Left cardiac atrium (tissue), 4 donors: ENCODE results near the gene DMGDH. TPM values are rescaled to one million over a fixed set of nuclear protein-coding genes. Genes with fewer than 3 reads are reported as not detected.
"Not testable (repeated sequence)": the region's sequence is repeated elsewhere in the genome, so short reads cannot be mapped to it uniquely, and the experiment has no call there.

Experiments
- ATAC-seq, 2 donors: fragments of 200-7000 bp; cut with Tn5 transposase; one replicate each; pipeline ENCODE4 v1.9.1; 2020; ENCODE audit warnings: mild to moderate bottlenecking in 2 of 2, moderate library complexity in 2 of 2
- DNase-seq: peaks from one replicate; pipeline ENCODE4 v3.0.0-alpha.2; 2020
- intact Hi-C, 2 donors: fragments of 100-400 bp; cut with DNase I; formaldehyde crosslinking; loops; one replicate each; pipeline versions ENCODE4 v1.14.1 to v1.15.1; 2022 to 2023
- total RNA-seq, 2 donors: library from RNA; stranded (reverse); fragmentation: NEBNext Ultra II Directional; extraction: Animal tissue kit (Norgen Biotek cat#: 25700); gene quantifications; one replicate each; pipeline ENCODE4 v1.2.1, GENCODE V29; 2021
- donor health status: DM: no; HTN: yes; CAD: no.
- donor health status: DM: no; HTN: yes; CAD: no; lungs with severe emphysema.
- donor health status: DM: yes; HTN: yes; CAD: no.
- donor health status: Dilated cardiomyopathy.

DMGDH gene
- total RNA-seq, 2 donors from 2014 or later: 3.0 to 3.3 TPM

DNA sequence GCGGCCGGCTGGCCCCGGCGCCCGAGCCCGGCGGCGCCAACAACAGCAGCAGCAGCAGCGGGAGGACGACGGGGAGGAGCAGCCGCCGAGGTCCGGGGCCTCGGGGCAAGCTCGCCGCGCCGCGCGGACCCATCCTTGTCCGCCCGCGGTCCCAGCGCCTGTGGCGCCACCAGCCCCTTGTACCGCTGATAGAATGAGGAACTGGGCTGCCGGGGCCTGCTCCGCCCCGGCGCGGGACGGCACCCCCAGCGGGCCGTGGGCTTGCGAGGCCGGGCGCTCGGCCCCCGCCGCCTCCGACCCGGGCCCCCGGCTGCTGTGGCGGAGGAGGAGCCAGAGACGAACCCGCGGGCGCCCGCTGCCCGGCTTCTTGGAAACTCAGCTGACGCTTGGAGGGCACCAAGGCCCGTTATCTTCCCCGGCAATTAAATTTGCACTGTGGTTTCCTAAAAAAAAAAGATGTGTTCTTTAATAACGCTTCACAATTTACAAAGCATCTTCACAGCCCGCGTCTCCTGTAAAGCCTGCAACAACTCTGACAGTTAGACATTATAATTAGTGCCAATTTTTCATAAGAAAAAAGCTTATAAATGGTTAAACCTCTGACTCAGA is 84.3 kb downstream of the DMGDH start, which contains the start of gene ARSB:
TSS of gene ARSB (minus strand) at position 195 of the 609 bp plus-strand sequence. CDS start at position 133, 62 bp downstream.
- DNase-seq (peak; percentile 59), ATAC-seq (peak; percentile 64 to 74)
- intact Hi-C loops: no loop called here

DNA sequence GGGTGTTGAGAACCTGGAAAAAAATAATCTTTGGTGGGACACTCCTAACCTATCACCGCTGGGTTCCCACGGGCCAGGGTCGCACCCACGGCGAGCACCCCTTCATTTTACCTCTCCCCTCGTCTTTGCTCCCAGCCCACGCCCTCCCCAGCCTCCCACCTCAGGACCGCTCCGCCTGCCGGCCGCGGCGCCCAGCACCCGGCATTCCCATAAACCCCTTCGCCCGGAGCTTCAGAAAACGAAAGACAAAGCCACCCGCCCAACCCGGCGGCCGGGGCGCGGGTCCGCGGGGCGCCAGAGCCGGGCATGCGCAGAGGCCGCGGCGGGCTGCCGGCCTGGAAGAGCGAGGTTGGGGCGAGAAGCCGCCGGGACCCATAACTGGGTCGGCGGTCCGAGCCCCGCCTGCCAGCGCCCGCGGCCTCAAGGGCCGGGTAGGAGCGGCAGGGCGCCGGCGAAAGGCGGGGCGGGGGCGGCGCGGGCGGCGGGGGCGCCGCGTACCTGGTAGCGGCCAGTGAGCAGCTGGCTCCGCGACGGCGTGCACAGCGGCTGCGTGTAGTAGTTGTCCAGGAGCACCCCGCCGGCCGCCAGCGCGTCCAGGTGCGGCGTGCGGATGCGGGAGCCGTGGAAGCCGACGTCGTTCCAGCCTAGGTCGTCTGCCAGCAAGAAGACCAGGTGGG is 84.9 kb downstream of the DMGDH start:
- DNase-seq (peak; percentile 87), ATAC-seq (peak; percentile 89 to 92)
- intact Hi-C loops: no loop called here

GRCh38 chr5:78983601-78984438 is 85.7 kb downstream of the DMGDH start:
- intact Hi-C loops: no loop called here
- ATAC-seq (no peak), DNase-seq (no peak)

- ATAC-seq, DNase-seq, intact Hi-C loops: not testable (repeated sequence)
Measured at GRCh38 chr5:78983194-78983593, 86.3 kb downstream of the DMGDH start.

GRCh38 chr5:78979909-78980308 is 89.6 kb downstream of the DMGDH start:
- intact Hi-C loops: no loop called here
- DNase-seq (no peak), ATAC-seq (no peak)

DNA sequence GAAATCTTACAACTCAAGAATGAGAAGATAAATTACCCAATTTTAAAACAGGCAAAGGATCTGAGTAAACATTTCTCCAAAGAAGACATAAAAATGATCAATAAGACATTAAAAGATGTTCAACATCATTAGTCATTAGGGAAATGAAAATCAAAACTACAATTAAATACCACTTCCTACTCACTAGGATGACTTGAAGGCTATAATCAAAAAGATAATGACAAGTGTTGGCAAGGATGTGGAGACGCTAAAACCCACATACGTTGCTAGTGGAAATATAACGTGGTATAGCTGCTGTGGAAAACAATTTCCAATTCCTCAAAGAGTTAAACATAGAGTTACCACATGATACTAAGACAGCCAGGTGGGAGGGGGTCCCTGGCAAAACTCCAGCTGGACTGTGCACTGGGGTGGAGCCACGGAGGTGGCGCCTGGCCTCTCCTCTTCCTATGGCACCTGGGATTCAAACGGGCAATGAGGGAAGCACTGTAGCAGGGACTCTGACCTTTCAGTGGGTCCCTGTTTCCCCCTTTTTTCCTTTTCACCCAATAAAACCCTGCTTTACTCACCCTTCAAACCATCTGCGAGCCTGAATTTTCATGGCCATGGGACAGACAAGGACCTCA is 90.2 kb downstream of the DMGDH start:
- intact Hi-C loops: no loop called here
- DNase-seq (no peak), ATAC-seq (no peak)

- intact Hi-C loops: no loop called here
- no peak for ATAC-seq
- DNase-seq: no peak
Measured at GRCh38 chr5:78975035-78975434, 94.4 kb downstream of the DMGDH start.

DNA sequence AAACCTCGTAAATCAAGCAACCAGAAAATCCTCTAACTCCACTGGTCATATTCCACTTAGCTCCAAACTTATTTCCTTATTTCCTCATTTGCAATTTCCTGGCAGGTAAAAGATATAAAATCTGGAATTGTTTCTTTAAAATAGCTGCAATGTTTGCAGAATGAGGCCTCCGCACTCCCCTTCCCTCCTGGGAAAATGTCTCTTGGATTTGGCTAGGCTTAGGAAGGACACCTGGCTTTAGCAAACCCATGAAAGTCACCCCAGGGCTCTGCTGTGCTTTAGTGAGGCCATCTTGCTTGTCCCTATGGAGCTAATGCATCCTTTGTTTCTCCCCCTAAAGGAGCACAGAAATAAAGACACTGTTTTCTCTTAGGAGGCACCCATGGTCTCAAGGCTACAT is 94.9 kb downstream of the DMGDH start:
- ATAC-seq: no peak
- no peak for DNase-seq
- intact Hi-C loops: no loop called here

GRCh38 chr5:78974011-78974410 is 95.5 kb downstream of the DMGDH start:
- intact Hi-C loops: no loop called here

DNA sequence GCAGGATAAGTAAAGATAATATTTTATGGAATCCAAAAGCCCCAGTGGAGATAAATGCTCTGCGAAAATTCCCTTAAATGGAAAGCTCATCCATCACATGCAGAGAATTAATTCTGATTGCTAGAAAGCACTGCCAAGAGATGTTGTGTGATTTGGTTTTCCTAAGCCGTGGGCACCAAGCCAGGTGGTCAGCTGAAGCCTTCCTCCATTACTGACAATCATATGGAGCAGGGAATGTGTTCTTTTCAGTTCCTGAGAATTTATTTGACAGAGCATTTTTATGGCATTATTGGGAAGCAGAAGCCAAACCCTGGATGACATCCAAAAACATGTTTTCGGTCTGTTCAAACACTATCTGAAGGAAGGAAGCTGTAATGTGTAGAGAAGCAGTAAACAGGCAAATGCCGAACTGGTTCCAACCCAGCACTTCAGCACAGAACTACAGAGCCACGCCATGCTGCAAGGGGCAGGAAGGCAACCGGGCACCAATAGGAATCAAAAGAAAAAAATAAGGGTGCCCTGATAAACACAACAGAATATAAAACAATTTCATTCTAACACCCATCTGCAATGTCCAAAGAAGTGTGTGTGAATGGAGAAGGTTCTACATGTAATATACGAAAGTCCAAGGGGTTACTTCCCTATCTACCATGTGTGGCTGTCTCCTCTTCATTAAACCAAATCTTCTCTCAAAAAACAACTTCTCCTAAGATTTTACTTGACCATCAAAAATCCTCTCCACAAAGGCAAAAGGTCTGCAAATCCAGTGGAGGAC is 96.6 kb downstream of the DMGDH start:
- intact Hi-C loops: no loop called here
- peak; percentile 46 for DNase-seq
- ATAC-seq: peak; percentile 53 to 66

More at GRCh38 chr5:78974011-78974410, 95.5 kb downstream of the DMGDH start:
- ATAC-seq (peak; percentile 35 to 56), DNase-seq (no peak)

DNA sequence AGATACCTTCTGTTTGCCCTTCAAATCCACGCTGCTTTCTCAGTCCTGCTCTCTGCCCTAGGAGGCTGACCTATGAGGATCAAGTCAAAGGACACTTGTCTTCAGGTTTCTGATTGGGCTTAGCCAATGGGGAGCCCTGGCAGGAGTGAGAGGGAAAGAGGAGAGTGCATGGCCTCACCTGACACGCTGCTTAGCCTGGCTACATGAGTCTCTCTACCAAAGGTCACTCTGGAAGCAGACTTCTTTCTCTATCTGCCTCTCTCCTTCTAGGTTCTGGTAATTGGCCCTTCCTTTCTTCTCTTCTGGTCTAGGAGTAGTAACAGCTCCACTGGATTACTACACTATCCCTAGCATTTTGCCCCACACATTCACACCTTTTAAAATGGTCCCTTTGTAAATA is 97.5 kb downstream of the DMGDH start:
- ATAC-seq: no peak
- no peak for DNase-seq
- intact Hi-C loops: no loop called here

GRCh38 chr5:78968781-78969180 is 100.7 kb downstream of the DMGDH start:
- DNase-seq (no peak), ATAC-seq (no peak)
- intact Hi-C loops: loop anchor here (5.0 to 10.0 kb wide), 5 partner anchors 64 to 646 kb away; no protein-coding TSS in a partner anchor

DNA sequence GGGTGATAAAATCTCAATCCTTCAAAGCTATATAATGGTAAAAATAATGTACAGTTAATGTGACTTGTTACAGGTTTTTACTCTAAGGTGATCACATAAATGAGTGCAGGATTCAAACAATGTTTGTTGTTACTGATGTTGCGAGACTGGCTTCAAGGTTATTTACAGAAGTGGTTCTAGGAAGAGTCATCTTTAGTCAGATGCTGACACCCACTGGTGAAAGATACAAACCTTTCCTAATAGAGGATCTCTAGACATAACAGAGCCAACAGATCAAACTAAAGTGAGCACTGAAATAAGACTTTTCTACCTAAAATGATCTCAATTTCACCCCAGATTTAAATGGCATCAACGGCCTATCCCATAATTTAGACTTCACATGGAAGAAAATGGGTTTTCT is 104.6 kb downstream of the DMGDH start:
- DNase-seq (no peak), ATAC-seq (peak; percentile 78 to 87)
- intact Hi-C loops: loop anchor here (5.0 to 10.0 kb wide), 6 partner anchors 60 to 643 kb away; no protein-coding TSS in a partner anchor

GRCh38 chr5:78961743-78962142 is 107.7 kb downstream of the DMGDH start:
- no peak for DNase-seq
- intact Hi-C loops: loop anchor here (5.0 to 10.0 kb wide), 3 partner anchors 57 to 637 kb away; no protein-coding TSS in a partner anchor
- no peak for ATAC-seq

GRCh38 chr5:78959767-78960166 is 109.7 kb downstream of the DMGDH start:
- intact Hi-C loops: loop anchor here (5.0 to 10.0 kb wide), 3 partner anchors 55 to 635 kb away; no protein-coding TSS in a partner anchor
- DNase-seq (no peak), ATAC-seq (no peak)

DNA sequence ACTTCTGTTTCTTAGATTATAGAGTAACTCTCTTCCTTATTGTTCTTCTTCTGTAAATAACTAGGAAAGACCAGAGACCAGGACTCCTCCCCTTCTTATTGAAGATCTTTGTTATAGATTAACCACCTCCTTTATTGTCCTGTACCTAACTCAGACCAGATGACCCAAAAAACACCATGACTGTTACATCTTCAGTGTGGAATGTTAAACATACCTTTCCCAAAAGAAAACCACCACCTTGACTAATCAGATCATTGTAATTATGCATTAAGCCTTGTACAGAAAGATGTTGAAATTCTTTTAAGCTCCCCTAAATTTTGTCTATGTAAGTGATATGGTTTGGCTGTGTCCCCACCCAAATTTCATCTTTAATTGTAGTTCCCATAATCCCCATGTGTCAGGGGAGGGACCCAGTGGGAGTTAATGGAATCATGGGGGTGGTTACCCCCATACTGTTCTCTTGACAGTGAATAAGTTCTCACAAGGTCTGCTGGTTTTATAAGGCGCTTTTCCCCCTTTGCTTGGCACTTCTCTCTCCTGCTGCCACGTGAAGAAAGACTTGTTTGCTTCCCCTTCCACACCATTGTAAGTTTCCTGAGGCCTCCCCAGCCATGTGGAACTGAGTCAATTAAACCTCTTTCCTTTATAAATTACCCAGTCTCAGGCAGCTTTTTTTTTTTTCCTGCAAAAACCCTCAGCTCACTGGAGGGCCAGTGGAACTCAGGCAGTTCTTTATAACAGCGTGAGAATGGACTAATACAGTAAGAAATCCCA is 110.6 kb downstream of the DMGDH start:
- DNase-seq (no peak), ATAC-seq (no peak)
- intact Hi-C loops: no loop called here

- DNase-seq: no peak
- no peak for ATAC-seq
- intact Hi-C loops: no loop called here
Measured at GRCh38 chr5:78956901-78957300, 112.6 kb downstream of the DMGDH start.
